Stimulated activated effector memory CD8-positive, alpha-beta T cell treated with anti-CD3 and anti-CD28 coated beads, Interleukin-12 subunit alpha, Interleukin-12 subunit beta, amount 100 ng/mL, for 72 hours (primary cell): Measurements from ENCODE around the gene FBRS.
"Not testable (repeated sequence)": the region's sequence is repeated elsewhere in the genome, so short reads cannot be mapped to it uniquely, and the experiment has no call there.

ENCODE experiments used
- ATAC-seq: fragments of 150-1000 bp; cut with Tn5 transposase; 2 replicates; pipeline ENCODE4 v1.10.0; 2021
- DNase-seq, 2 donors: peaks; one replicate each; pipeline ENCODE4 v3.0.0; 2021 to 2022; ENCODE audit warnings: low spot score in 2 of 2
- H3K27ac Mint-ChIP-seq: one replicate; pipeline ENCODE4 v1.8.0; 2022; ENCODE audit warnings: mild to moderate bottlenecking, mixed read lengths
- H3K36me3 Mint-ChIP-seq: one replicate; pipeline ENCODE4 v1.8.0; 2022; ENCODE audit warnings: mild to moderate bottlenecking, mixed read lengths
- H3K4me1 Mint-ChIP-seq: one replicate; pipeline ENCODE4 v1.8.0; 2022; ENCODE audit warnings: mixed read lengths
- H3K4me3 Mint-ChIP-seq: one replicate; pipeline ENCODE4 v1.8.0; 2022; ENCODE audit warnings: mild to moderate bottlenecking, mixed read lengths
- H3K9me3 Mint-ChIP-seq: one replicate; pipeline ENCODE4 v1.8.0; 2022; ENCODE audit warnings: mixed read lengths

Gene FBRS

DNA sequence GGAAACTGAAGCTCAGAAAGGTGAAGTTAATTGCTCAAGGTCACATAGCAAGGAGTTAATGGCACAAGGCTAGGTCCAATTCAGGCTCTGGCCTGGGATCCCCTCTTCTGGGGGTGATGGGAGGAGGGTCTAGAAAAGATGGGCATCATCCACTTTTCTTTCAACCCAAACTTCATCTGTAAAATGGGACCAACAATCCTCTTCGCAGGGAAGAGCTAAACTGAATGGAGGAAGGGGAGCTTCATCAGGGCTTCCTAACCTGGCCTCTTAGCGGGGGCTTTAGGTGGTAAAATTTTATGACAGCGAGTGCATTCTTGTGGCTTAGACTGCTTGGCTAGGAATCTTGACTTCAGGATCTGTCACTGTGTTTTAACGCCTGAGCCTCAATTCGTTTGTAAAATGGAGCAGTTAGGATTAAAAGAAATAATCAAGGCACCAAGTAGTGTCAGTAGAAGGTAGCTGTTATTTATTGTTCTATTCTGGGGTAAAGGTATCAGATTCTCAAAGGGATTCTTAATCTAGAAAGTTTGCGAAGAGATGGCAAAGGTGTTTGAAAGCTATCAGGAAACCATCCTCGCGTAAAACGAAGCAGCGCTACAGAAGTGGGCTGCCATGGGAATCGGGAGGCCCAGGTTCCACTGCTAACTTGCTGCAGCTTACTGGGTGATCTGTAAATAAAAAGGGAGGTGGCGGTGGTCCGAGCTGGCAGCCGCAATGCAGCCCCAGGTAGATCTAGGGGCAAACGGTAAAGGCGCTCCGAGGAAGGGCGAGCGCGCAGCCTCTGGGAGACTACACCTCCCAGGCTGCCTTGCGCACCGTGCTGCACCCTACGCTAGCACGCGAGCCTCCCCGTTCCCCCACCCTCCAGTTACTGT lies 39.3 kb downstream of the FBRS start:
- DNase-seq = no peak
- peaks cover 54% of the 10 kb centered on the region for H3K36me3 Mint-ChIP-seq
- ATAC-seq = peak; percentile 92
- H3K4me3 Mint-ChIP-seq = peak overlapping the region; percentile 94
- H3K9me3 Mint-ChIP-seq = no peaks in the 10 kb centered on the region
- H3K4me1 Mint-ChIP-seq = peaks cover 41% of the 10 kb centered on the region
- peak overlapping the region; percentile 100 for H3K27ac Mint-ChIP-seq

DNA sequence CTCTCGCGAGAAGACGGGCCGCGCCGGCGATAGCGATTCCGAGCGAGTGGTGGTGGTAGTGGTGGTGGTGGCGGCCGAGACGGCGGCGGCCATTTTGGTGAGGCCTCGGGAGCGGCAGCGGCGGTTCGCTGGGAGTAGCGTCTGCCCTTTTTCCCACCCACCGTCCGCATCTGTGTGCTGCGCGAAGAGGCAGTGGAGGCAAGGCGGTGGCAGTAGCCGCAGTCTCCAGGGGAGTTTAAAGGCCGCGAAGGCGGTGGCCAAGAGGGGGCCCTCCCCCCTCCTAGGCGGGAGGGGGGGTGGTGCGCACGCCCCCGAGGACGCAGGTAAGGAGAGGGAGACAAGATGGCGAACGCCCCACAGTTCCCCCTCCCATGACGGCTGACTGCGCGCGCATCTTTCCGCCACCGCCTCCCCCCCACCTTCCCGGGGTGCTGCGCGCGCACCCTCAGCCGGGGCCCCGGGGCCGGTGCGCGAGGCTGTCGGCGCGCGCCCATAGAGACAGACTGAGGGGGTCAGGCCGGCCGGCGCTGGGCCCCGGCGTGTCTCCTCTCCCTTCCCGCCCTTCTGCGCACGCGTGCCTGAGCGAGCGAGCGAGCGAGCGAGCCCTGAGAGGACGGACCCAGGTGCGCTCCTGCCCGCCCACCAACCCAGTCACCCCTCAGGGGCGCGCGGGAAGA lies 40.0 kb downstream of the FBRS start:
- peaks cover 62% of the 10 kb centered on the region for H3K36me3 Mint-ChIP-seq
- ATAC-seq (peak; percentile 79), DNase-seq (peak; percentile 98 to 99)
- peaks cover 38% of the 10 kb centered on the region for H3K4me1 Mint-ChIP-seq
- H3K4me3 Mint-ChIP-seq = peak overlapping the region; percentile 94
- H3K27ac Mint-ChIP-seq = peak overlapping the region; percentile 100
- no peaks in the 10 kb centered on the region for H3K9me3 Mint-ChIP-seq

DNA sequence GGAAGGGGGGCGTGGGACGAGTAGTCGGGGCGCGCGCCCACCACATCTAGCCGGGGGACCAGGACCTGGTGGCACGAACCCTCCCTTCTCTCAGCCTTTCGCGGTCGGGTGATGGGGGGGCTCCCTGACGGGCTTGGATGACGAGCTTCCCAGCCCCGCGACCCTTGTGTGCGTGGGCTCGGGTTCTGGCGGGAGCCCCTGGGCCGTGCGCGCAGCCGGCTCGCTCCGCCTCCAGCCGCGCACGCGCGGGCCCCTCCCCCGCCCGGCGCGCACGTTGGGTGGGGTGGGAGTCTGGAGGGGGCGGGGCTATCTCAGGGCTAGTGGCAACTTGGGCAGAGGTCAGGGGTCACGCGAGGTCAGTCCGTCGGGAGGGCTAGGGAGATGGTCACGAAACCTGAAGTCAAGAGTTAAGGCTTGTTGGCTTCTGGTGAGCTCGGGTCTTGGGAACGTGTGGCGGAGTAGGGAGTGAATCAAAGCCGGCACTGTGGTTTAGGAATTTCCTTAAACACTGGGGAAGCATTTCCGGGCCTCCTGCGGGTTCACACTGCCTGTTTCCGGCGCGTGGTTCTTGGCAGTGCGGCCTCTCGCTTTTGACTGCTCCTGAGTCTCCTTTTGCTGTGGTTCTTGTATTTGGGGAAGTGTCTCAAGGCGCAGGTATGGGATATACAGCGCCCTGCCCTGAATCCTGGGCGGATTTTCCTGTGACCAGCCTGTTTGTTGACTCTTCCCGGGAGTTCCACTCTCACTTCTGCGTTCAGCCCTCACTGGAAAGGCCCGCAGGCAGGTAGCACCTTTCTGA lies 40.8 kb downstream of the FBRS start, which contains the start of gene SRCAP:
Gene SRCAP, plus strand, starts transcription at position 356 of the 799 bp plus-strand sequence. CDS start 1,654 bp downstream, outside the sequence.
- peak within 1 kb of the TSS; percentile 94 for H3K4me3 Mint-ChIP-seq
- H3K9me3 Mint-ChIP-seq = no peaks in the 10 kb centered on the region
- ATAC-seq (peak; percentile 48), DNase-seq (peak; percentile 86 to 93)
- H3K27ac Mint-ChIP-seq = peak within 1 kb of the TSS; percentile 100
- H3K36me3 Mint-ChIP-seq = peaks cover 69% of the 10 kb centered on the region
- H3K4me1 Mint-ChIP-seq = peaks cover 32% of the 10 kb centered on the region

DNA sequence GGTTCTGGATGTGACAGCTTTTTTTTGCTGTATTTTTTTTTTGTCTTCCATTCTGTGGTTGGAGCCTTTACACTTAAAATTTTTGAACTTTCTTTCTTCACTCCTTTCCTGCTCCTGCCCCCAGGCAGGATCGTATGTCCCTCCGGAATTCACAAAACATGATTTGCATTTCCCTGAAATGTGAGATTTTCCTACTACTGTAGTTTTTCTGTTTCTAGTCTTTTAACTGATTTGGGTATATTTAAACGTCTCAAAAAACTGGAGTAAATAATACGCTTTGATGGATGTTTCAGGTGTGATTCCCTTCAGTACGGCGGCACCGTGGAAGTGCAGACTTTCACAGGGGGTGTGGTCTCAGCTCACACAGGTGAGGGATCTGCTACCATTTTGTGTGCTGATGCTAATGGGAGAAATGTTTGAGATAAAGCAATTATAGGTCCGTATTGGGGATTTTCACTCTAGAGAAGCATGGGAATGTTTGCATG lies 41.4 kb downstream of the FBRS start:
- H3K27ac Mint-ChIP-seq = peak overlapping the region; percentile 100
- peak overlapping the region; percentile 94 for H3K4me3 Mint-ChIP-seq
- H3K9me3 Mint-ChIP-seq = no peaks in the 10 kb centered on the region
- H3K36me3 Mint-ChIP-seq = peaks cover 75% of the 10 kb centered on the region
- ATAC-seq (no peak), DNase-seq (no peak)
- H3K4me1 Mint-ChIP-seq = peaks cover 32% of the 10 kb centered on the region

DNA sequence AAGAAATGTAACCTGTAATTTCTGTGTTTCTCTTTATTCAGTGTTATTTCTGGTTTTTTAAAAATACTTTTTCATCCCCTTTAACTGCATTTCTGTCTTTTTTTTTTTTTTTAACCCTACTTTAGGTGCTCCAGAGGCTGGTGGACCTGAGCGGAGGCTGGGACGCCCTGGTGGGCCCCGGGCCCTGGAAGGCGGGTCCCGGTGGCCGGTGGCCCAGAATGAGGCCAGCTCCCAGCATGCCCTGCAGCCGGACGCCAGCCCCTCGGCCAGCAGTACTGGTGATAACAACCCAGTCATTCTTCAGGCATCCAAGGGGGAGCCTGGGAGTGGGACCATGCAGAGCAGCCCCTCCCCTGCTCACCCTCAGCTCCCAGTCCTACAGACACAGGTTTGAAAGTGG lies 42.3 kb downstream of the FBRS start:
- Mint-ChIP-seq H3K36me3 (peaks cover 84% of the 10 kb centered on the region), H3K9me3 (no peaks in the 10 kb centered on the region), H3K4me1 (peaks cover 27% of the 10 kb centered on the region), H3K27ac (peak overlapping the region; percentile 100), H3K4me3 (peak overlapping the region; percentile 94)
- no peak for DNase-seq
- ATAC-seq = no peak

DNA sequence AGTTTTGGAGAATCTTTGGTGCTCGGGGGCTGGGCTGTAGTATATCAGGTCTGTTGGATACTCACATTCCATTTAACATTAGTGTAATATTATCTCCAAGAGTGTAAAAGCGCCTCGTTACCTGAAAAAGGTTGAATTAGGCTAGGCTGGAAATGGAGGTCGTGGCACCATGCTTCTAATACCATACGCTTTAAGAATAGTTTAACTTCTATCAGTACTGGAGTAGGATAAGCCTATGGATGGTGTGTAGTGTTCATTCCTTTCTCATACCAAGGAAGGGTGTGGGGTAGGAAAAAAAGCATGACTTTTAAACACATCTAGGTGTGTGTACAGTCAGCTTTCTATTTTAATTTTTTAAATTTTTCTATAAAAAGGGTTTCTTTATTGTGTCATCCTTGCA lies 42.7 kb downstream of the FBRS start:
- no peak for ATAC-seq
- no peak overlapping the region for H3K4me3 Mint-ChIP-seq
- DNase-seq = no peak
- H3K27ac Mint-ChIP-seq = peak overlapping the region; percentile 100
- H3K36me3 Mint-ChIP-seq = peaks cover 89% of the 10 kb centered on the region
- peaks cover 27% of the 10 kb centered on the region for H3K4me1 Mint-ChIP-seq
- H3K9me3 Mint-ChIP-seq = no peaks in the 10 kb centered on the region

DNA sequence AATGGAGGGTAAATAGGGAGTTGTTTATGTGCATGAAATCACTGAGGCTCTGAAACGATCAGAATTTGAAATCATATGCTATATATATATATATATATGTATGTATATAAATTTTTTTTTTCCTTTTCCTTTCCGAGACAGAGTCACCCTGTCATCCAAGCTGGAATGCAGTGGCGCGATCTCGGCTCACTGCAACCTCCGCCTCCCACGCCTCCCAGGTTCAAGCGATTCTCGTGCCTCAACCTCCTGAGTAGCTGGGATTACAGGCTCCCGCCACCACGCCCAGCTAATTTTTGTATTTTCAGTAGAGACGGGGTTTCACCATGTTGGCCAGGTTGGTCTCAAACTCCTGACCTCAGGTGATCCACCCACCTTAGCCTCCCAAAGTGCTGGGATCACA lies 44.8 kb downstream of the FBRS start:
- not testable (repeated sequence) for H3K9me3 Mint-ChIP-seq, H3K4me3 Mint-ChIP-seq, DNase-seq, ATAC-seq, H3K27ac Mint-ChIP-seq
- Mint-ChIP-seq H3K36me3 (peaks cover 100% of the 10 kb centered on the region), H3K4me1 (peaks cover 25% of the 10 kb centered on the region)

DNA sequence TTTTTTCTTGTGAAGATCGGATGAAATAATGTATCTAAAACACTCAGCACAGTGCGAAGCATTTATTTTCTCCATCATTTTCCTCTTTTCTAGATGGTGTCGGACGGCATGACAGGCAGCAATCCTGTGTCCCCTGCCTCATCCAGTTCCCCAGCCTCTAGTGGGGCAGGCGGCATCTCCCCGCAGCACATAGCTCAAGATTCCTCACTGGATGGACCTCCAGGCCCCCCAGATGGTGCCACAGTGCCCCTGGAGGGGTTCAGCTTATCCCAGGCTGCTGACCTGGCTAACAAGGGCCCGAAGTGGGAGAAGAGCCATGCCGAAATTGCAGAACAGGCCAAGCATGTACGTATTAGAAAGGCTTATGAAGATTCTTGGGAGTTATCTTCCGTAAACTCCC lies 45.7 kb downstream of the FBRS start:
- no peak overlapping the region for H3K27ac Mint-ChIP-seq
- no peak for ATAC-seq
- no peak overlapping the region for H3K4me3 Mint-ChIP-seq
- H3K36me3 Mint-ChIP-seq = peaks cover 100% of the 10 kb centered on the region
- H3K4me1 Mint-ChIP-seq = peaks cover 20% of the 10 kb centered on the region
- DNase-seq = no peak
- no peaks in the 10 kb centered on the region for H3K9me3 Mint-ChIP-seq

DNA sequence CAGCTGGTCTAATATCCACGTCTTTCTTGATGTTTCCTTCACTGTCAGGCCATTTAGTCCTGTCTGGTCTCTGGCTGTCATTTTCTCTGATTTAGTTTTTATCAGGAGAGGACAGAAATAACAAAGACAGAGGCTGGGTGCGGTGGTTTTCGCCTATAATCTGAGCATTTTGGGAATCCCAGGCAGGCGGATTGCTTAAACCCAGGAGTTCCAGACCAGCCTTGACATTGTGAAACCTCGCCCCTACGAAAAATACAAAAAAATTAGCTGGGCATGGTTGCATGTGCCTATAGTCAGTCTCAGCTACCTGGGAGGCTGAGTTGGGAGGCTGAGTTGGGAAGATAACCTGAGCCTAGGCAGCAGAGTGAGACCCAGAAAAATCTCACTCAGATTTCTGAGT lies 47.8 kb downstream of the FBRS start:
- H3K27ac Mint-ChIP-seq = no peak overlapping the region
- peaks cover 14% of the 10 kb centered on the region for H3K4me1 Mint-ChIP-seq
- no peak overlapping the region for H3K4me3 Mint-ChIP-seq
- ATAC-seq = no peak
- H3K36me3 Mint-ChIP-seq = peaks cover 100% of the 10 kb centered on the region
- H3K9me3 Mint-ChIP-seq = no peaks in the 10 kb centered on the region
- DNase-seq = no peak

DNA sequence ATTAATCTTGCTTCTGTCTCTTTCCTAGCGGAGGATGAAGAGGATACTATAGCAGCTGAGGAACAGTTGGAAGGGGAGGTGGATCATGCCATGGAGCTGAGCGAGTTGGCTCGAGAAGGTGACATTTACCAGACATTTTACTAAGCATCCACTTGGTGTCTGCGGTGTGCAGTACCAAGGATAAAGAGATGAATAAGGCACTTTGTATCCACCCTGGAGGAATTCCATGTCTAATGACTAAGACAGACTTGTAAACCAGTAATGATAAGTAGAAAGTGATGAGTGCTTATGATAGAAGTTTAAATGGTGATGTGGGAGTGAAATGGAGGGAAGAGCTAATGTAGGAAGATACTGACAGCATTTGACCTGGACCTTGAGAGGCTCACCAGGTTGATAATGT lies 52.7 kb downstream of the FBRS start:
- Mint-ChIP-seq H3K4me1 (peaks cover 46% of the 10 kb centered on the region), H3K9me3 (no peaks in the 10 kb centered on the region), H3K36me3 (peaks cover 100% of the 10 kb centered on the region), H3K27ac (peak overlapping the region; percentile 77), H3K4me3 (no peak overlapping the region)
- DNase-seq (no peak), ATAC-seq (no peak)

DNA sequence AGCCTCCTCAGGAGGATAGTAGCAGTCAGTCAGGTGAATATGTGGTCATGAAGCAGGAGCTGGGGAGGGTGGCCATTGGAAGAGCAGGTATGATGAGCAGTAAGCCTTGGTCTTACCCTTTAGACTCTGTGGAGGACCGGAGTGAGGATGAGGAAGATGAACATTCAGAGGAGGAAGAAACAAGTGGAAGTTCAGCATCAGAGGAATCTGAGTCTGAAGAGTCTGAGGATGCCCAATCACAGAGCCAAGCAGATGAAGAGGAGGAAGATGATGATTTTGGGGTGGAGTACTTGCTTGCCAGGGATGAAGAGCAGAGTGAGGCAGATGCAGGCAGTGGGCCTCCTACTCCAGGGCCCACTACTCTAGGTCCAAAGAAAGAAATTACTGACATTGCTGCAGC lies 53.5 kb downstream of the FBRS start:
- H3K27ac Mint-ChIP-seq = peak overlapping the region; percentile 77

DNA sequence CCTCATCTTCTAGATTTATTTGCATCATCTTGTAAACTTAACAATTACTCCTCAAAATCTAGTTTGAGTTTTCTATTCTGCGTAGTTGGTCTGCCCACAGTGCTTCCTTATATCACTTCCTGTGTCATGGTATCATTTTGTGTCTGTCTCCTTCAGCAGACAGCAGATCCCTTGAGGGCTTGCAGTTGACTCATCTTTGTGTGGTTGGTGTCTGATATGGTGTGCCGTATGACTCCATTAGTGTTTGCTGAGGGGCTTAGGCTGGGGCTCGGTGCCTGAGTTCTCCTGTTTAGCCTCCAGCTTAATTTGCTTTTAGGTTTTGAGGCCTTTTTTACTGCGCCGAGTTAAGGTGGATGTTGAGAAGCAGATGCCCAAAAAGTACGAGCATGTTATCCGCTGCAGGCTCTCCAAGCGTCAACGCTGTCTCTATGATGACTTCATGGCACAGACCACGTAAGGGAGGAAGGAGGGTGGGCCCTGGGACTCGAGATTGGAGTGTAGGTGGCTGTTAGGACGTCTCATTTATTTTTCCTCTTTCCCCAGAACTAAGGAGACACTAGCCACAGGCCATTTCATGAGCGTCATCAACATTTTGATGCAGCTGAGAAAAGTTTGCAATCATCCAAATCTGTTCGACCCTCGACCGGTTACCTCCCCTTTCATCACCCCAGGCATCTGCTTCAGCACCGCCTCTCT lies 57.7 kb downstream of the FBRS start:
- Mint-ChIP-seq H3K4me1 (peaks cover 45% of the 10 kb centered on the region), H3K36me3 (peaks cover 100% of the 10 kb centered on the region), H3K9me3 (no peaks in the 10 kb centered on the region), H3K4me3 (peak overlapping the region; percentile 53), H3K27ac (peak overlapping the region; percentile 92)
- DNase-seq (peak; percentile 27 to 71), ATAC-seq (peak; percentile 100)

More for the DNA sequence above, 53.5 kb downstream of the FBRS start:
- peaks cover 53% of the 10 kb centered on the region for H3K4me1 Mint-ChIP-seq
- H3K9me3 Mint-ChIP-seq = no peaks in the 10 kb centered on the region
- DNase-seq (no peak), ATAC-seq (no peak)
- H3K4me3 Mint-ChIP-seq = no peak overlapping the region
- H3K36me3 Mint-ChIP-seq = peaks cover 100% of the 10 kb centered on the region

DNA sequence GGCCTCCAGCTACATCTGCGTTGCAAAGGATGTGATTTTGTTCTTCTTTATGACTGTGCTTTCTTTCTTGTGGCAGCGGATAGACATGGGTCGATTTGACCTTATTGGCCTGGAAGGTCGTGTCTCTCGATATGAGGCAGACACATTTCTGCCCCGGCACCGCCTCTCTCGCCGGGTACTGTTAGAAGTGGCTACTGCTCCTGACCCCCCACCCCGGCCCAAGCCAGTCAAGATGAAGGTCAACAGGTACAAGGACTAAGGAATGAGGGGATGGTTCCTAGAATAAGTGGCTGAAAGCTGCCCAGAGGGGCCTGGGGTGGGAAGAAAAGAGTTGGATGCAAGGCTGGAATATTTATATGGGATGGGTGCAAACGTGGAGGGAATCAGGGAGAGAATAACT lies 61.9 kb downstream of the FBRS start:
- peaks cover 100% of the 10 kb centered on the region for H3K36me3 Mint-ChIP-seq
- H3K9me3 Mint-ChIP-seq = no peaks in the 10 kb centered on the region
- ATAC-seq (no peak), DNase-seq (no peak)
- H3K27ac Mint-ChIP-seq = peak overlapping the region; percentile 84
- H3K4me1 Mint-ChIP-seq = peaks cover 47% of the 10 kb centered on the region
- H3K4me3 Mint-ChIP-seq = no peak overlapping the region
